Motor neuron (in vitro differentiated cells): Measurements from ENCODE around the gene SMYD1. TPM values are rescaled to one million over a fixed set of nuclear protein-coding genes. Genes with fewer than 3 reads are reported as not detected.
"Not testable (repeated sequence)": the region's sequence is repeated elsewhere in the genome, so short reads cannot be mapped to it uniquely, and the experiment has no call there.

ENCODE experiments used
- ATAC-seq, 8 experiments: fragments of 200-7000 bp; cut with Tn5 transposase; replicated peaks in 6 of 8; 2 replicates each; pipeline ENCODE4 v1.8.0; 2021; ENCODE audit warnings: mild to moderate bottlenecking in 8 of 8, moderate library complexity in 8 of 8
- H3K27ac ChIP-seq, 2 donors: fragments of 250-450 bp; sonication (Bioruptor Pico); 2 replicates each; pipeline ENCODE4 v1.9.0; 2021; ENCODE audit warnings: antibody characterized with exemption in 2 of 2, mild to moderate bottlenecking in 2 of 2, moderate library complexity in 1 of 2
- H3K4me1 ChIP-seq, 2 donors: fragments of 250-450 bp; sonication (Bioruptor Pico); replicated peaks in 1 of 2; 2 replicates each; pipeline ENCODE4 v1.6.1; 2021; ENCODE audit warnings: antibody characterized with exemption in 2 of 2, mild to moderate bottlenecking in 2 of 2, moderate library complexity in 1 of 2
- H3K4me3 ChIP-seq, 5 donors: fragments of 250-450 bp; sonication (Bioruptor Pico); 2 replicates each; pipeline ENCODE4 v1.9.0; 2021; ENCODE audit warnings: antibody characterized with exemption in 5 of 5, mild to moderate bottlenecking in 5 of 5, moderate library complexity in 4 of 5
- WGBS, 10 experiments: fragments of 450-650 bp; shearing (Covaris generic); methylation state at CpG; one replicate each; pipeline ENCODE4 v1.0.0; 2022; 5-methylcytosine and 5-hydroxymethylcytosine counted together
- in situ Hi-C, 9 experiments: fragments of 400-800 bp; cut with MboI; loops; one replicate each; pipeline ENCODE4 v1.15.0; 2021; ENCODE audit warnings: low sequenced_read_pairs in 9 of 9, low pct_unique_long_range_greater_than_20kb in 2 of 9; ENCODE audit not compliant: unreplicated experiment in 9 of 9
- total RNA-seq, 8 experiments: library from RNA; unstranded; fragments of 300-600 nt; gene quantifications; 2 replicates each; pipeline versions ENCODE4 v1.2.3 to v1.2.4, GENCODE V29; 2022

The SMYD1 gene
- total RNA-seq, 8 experiments from 2014 or later = 0.08 to 4.0 (median 0.43) TPM; not detected in 1

GRCh38 chr2:88042476-88042875 is 25.1 kb upstream of the SMYD1 start:
- Histone ChIP-seq H3K4me3 (no peak overlapping the region), H3K4me1 (no peaks in the 10 kb centered on the region), H3K27ac (no peak overlapping the region)
- WGBS, 10 experiments = 82 to 100% (median 100%) methylated on average over 1 to 5 of the region's 5 CpGs; no CpG with 5 or more reads in 2 of the 10 experiments
- in situ Hi-C loops = no loop called here
- no peak for ATAC-seq

GRCh38 chr2:88045561-88045960 is 22.1 kb upstream of the SMYD1 start:
- H3K4me3 ChIP-seq, ATAC-seq, in situ Hi-C loops, H3K27ac ChIP-seq, H3K4me1 ChIP-seq: not testable (repeated sequence)
- WGBS, 10 experiments = 0 to 100% (median 87%) methylated on average over 1 to 6 of the region's 6 CpGs; no CpG with 5 or more reads in 4 of the 10 experiments

- in situ Hi-C loops = no loop called here
- no peaks in the 10 kb centered on the region for H3K4me1 ChIP-seq
- H3K4me3 ChIP-seq = no peak overlapping the region
- 80 to 100% (median 92%) methylated on average over 2 to 3 of the region's 3 CpGs for WGBS, 10 experiments
- H3K27ac ChIP-seq = no peak overlapping the region
- ATAC-seq = no peak
Observed at GRCh38 chr2:88048541-88048940, 19.1 kb upstream of the SMYD1 start.

DNA sequence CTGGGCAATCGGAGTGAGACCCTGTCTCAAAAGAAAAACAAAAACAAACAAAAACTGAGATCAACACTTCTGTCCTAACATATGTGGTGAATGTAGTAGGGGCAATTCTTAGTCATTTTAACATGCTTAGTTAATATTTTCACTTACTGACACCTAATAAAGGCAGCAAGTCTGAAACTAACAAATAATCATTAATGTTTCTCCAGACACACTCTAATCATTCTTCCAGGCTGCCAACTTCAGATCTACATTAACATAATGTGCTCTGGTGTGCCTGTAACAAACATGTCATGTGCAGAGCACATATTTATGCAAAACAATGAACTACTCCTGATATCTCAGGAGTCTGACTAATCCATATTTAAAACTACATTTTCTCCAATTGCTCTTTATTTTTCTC is 18.0 kb upstream of the SMYD1 start:
- peak in 4 of 8 experiments; percentile 55 to 94 (median 68) for ATAC-seq
- no peak overlapping the region for H3K4me3 ChIP-seq
- no peak overlapping the region for H3K27ac ChIP-seq
- 100% methylated on average over 1 of the region's 1 CpG; no CpG with 5 or more reads in 7 of the 10 experiments for WGBS, 10 experiments
- in situ Hi-C loops = loop anchor here in 2 of 9 experiments (10.0 to 25.0 kb wide), 2 partner anchors 113 to 115 kb away; partner anchors contain the start of gene THNSL2 (in 1 of the 2)
- H3K4me1 ChIP-seq = peaks cover 8 to 10% of the 10 kb centered on the region in 2 donors

DNA sequence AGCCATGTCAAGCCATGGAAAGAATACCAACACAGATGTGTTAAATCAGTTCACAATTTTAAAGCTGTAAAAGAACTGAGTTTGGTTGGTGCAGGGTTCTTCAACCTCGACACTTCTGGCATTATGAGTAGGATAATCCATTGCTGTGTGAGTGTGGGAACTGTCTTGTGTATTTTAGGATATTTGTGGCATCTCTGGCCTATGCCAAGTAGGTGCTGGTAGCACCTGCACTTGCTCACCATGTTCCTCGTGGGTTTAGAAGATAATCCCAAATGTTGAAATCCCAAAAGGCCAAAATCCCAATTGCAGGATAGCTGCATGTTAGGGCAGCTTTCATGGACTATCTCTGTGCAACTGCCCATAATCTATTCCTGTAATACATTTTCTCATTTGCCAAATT is 15.8 kb upstream of the SMYD1 start:
- Histone ChIP-seq H3K27ac (no peak overlapping the region), H3K4me1 (peaks cover 13 to 19% of the 10 kb centered on the region in 2 donors), H3K4me3 (no peak overlapping the region)
- in situ Hi-C loops = loop anchor here in 2 of 9 experiments (10.0 to 25.0 kb wide), 2 partner anchors 111 to 113 kb away; partner anchors contain the start of gene THNSL2 (in 1 of the 2)
- WGBS, 10 experiments = 50 to 100% (median 84%) methylated on average over 1 to 2 of the region's 2 CpGs; no CpG with 5 or more reads in 2 of the 10 experiments
- ATAC-seq = no peak

DNA sequence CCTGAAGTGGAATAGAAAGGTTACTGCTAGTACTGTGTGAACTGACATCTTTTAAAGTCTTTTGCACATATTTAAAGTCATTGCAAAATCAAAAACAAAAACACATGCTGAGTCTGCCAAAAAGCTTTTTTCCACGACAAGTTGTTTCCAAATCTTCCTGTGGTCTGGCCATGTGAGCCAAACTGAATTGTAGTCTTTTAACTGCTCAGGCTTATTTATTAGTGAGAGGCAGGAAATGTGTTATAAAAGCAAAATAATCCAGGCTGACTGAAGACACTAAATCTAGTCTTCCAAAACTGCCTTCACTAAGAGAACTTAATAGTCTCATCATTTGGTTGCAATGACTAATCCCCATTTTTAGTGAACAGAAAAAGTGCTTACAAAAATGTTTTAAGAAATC is 14.3 kb upstream of the SMYD1 start:
- WGBS, 10 experiments = 0 to 100% (median 65%) methylated on average over 1 of the region's 1 CpG; no CpG with 5 or more reads in 2 of the 10 experiments
- H3K4me3 ChIP-seq = no peak overlapping the region
- in situ Hi-C loops = loop anchor here in 2 of 9 experiments (10.0 to 25.0 kb wide), 2 partner anchors 109 to 112 kb away; partner anchors contain the start of gene THNSL2 (in 1 of the 2)
- no peak overlapping the region for H3K27ac ChIP-seq
- ATAC-seq = no peak
- H3K4me1 ChIP-seq = peaks cover 13 to 19% of the 10 kb centered on the region in 2 donors

DNA sequence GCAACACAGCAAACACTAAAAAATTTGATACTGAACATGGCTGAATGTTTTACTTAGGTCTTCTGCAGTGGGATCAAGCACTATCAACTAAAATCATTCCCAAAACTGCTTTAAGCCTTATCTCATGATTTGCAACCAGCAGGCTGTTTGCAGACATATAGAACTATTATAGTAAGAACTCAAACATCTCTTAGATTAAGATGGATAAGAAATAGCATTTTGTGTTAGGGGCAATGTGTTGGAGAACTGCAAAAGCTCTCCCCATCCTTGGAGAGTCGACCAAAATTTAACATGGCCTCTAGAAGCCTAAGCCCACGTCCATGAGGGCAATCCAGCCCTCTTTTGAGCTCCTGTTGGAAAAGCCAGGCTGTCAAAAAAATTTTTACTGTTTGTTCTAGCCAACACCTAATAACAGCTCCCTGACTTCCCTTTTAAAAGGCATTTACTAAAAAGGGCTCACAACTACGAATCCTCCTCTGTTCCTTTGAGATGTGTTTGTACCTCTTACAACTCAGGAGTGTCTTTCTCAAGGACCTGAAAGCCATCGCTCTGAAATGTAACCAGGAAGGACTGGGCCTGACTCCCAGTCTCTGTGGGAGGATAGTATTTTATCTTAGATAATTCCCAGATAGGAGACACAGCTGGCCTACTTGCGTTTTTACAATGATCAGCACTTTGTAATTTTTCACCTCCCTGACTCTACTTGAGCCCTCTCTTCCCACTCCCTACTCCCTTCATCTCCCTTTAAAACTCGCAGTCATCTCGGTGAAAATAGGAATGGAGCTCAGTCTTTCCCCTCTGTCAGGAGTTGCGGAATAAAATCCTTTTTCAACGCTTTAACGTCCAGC is 13.5 kb upstream of the SMYD1 start:
- Histone ChIP-seq H3K4me1 (peaks cover 13 to 19% of the 10 kb centered on the region in 2 donors), H3K4me3 (peak overlapping the region; percentile 69 to 92 (median 86)), H3K27ac (no peak overlapping the region)
- 0 to 64% (median 47%) methylated on average over 3 to 8 of the region's 10 CpGs; no CpG with 5 or more reads in 2 of the 10 experiments for WGBS, 10 experiments
- no peak for ATAC-seq
- in situ Hi-C loops = loop anchor here in 2 of 9 experiments (10.0 to 25.0 kb wide), 2 partner anchors 108 to 111 kb away; partner anchors contain the start of gene THNSL2 (in 1 of the 2)

- 17 to 46% (median 26%) methylated on average over 1 to 12 of the region's 25 CpGs; no CpG with 5 or more reads in 3 of the 10 experiments for WGBS, 10 experiments
- ATAC-seq = peak; percentile 2 to 20 (median 12)
- H3K4me3 ChIP-seq = peak overlapping the region; percentile 69 to 92 (median 86)
- peaks cover 13 to 19% of the 10 kb centered on the region in 2 donors for H3K4me1 ChIP-seq
- in situ Hi-C loops = loop anchor here in 2 of 9 experiments (10.0 to 25.0 kb wide), 2 partner anchors 107 to 110 kb away; partner anchors contain the start of gene THNSL2 (in 1 of the 2)
- H3K27ac ChIP-seq = peak overlapping the region; percentile 92 to 94
Observed at GRCh38 chr2:88054782-88055370, 12.7 kb upstream of the SMYD1 start.

GRCh38 chr2:88055371-88056128 is 12.1 kb upstream of the SMYD1 start, which contains the start of gene KRCC1:
Gene KRCC1 (minus strand): TSS chr2:88055783. CDS start chr2:88028563, 27,220 bp downstream.
- WGBS, 10 experiments = 0 to 2% (median 0%) methylated on average over 2 to 22 of the region's 77 CpGs; no CpG with 5 or more reads in 1 of the 10 experiments
- peaks cover 13 to 19% of the 10 kb centered on the region in 2 donors for H3K4me1 ChIP-seq
- in situ Hi-C loops = loop anchor here in 2 of 9 experiments (10.0 to 25.0 kb wide), 2 partner anchors 107 to 109 kb away; partner anchors contain the start of gene THNSL2 (in 1 of the 2)
- peak within 1 kb of the TSS; percentile 69 to 92 (median 86) for H3K4me3 ChIP-seq
- H3K27ac ChIP-seq = peak within 1 kb of the TSS; percentile 92 to 94
- ATAC-seq = peak; percentile 82 to 97 (median 96)

DNA sequence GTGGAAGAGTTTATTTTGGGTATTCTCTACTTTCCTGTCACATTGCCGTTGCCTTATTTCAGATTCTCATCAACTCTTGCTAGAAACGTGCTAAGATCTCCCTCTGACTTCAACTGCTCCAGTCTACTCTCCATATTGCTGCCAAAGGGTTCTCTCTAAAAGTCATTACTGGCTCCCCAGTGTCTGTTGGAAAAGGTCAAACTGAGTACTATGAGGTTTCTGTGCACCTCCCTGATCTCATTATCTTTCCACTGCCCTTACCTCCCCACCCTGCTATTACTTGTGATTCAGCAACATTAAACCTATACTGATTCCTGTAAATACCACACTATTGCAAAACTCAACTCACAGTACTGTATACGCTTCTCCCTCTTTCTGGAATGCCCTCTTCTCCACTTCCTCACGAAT is 10.2 kb upstream of the SMYD1 start:
- WGBS, 10 experiments = 53 to 100% (median 83%) methylated on average over 1 to 4 of the region's 4 CpGs
- in situ Hi-C loops = loop anchor here in 2 of 9 experiments (10.0 to 25.0 kb wide), 2 partner anchors 105 to 107 kb away; partner anchors contain the start of gene THNSL2 (in 1 of the 2)
- H3K4me1 ChIP-seq = peaks cover 13 to 19% of the 10 kb centered on the region in 2 donors
- no peak overlapping the region for H3K4me3 ChIP-seq
- H3K27ac ChIP-seq = no peak overlapping the region
- no peak for ATAC-seq

GRCh38 chr2:88058191-88058590 is 9.4 kb upstream of the SMYD1 start:
- H3K27ac ChIP-seq = no peak overlapping the region
- ATAC-seq = no peak
- in situ Hi-C loops = loop anchor here in 2 of 9 experiments (10.0 to 25.0 kb wide), 2 partner anchors 104 to 107 kb away; partner anchors contain the start of gene THNSL2 (in 1 of the 2)
- peaks cover 13 to 19% of the 10 kb centered on the region in 2 donors for H3K4me1 ChIP-seq
- 70 to 100% (median 89%) methylated on average over 1 to 5 of the region's 5 CpGs for WGBS, 10 experiments
- no peak overlapping the region for H3K4me3 ChIP-seq
